ENCODE data around the gene INCA1.

GRCh38 chr17:4972322-4972721 lies 25.0 kb downstream of the INCA1 start:
- TF ChIP-seq CTCF (IDR thresholded peaks at IDR 0.05) (no peak), POLR2A (IDR thresholded peaks at IDR 0.05) (no peak)
